ENCODE results near the gene ZNF559. TPM values are rescaled to one million over a fixed set of nuclear protein-coding genes. Genes with fewer than 3 reads are reported as not detected.
"Not testable (repeated sequence)": the region's sequence is repeated elsewhere in the genome, so short reads cannot be mapped to it uniquely, and the experiment has no call there.

Gene ZNF559
- total and polyA plus RNA-seq, 2 donors from 2014 or later: 19.5 to 28.5 TPM

DNA sequence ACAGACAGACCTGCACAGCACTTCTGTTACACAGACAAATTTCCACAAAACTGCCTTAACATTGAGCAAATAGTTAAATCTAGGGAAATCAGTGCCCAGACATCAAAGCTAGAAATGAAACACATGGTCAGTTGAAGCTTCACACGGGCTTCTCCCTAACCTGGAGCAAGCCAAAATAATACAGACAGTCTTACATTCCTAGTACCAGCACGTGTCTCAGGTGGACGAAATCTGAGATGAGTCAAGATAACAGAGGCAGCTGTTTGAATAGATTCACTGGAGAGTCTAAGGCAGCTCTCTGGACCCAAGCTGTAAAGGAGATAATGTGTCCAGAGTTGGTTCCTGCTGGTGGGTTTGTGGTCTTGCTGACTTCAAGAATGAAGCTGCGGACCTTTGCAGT lies 10.2 kb upstream of the ZNF559 start:
- Histone ChIP-seq H3K4me1 (ENCODE audit: control insufficient read depth in 2 of 3, insufficient read depth in 2 of 3, low read depth in 1 of 3, low read length in 3 of 3) (peaks cover 0 to 2% (median under 1%) of the 10 kb centered on the region in 3 donors), H3K36me3 (ENCODE audit: control insufficient read depth in 2 of 3, insufficient read depth in 3 of 3, low read length in 3 of 3) (no peaks in the 10 kb centered on the region), H3K4me3 (ENCODE audit: low read length in 3 of 3) (no peak overlapping the region), H3K27ac (ENCODE audit: low read depth in 2 of 2, low read length in 2 of 2) (no peak overlapping the region), H3K27me3 (ENCODE audit: control insufficient read depth, insufficient read depth, low read length) (no peaks in the 10 kb centered on the region), H3K9me3 (ENCODE audit: control insufficient read depth in 2 of 3, insufficient read depth in 1 of 3, low read length in 3 of 3) (no peaks in the 10 kb centered on the region), H3K9ac (ENCODE audit: low read length in 3 of 3) (no peak overlapping the region)
- FAIRE-seq: no peak
- intact Hi-C loops (cut with DNase I): no loop called here
- DNase-seq: no peak
- TF ChIP-seq, protein P1, sequence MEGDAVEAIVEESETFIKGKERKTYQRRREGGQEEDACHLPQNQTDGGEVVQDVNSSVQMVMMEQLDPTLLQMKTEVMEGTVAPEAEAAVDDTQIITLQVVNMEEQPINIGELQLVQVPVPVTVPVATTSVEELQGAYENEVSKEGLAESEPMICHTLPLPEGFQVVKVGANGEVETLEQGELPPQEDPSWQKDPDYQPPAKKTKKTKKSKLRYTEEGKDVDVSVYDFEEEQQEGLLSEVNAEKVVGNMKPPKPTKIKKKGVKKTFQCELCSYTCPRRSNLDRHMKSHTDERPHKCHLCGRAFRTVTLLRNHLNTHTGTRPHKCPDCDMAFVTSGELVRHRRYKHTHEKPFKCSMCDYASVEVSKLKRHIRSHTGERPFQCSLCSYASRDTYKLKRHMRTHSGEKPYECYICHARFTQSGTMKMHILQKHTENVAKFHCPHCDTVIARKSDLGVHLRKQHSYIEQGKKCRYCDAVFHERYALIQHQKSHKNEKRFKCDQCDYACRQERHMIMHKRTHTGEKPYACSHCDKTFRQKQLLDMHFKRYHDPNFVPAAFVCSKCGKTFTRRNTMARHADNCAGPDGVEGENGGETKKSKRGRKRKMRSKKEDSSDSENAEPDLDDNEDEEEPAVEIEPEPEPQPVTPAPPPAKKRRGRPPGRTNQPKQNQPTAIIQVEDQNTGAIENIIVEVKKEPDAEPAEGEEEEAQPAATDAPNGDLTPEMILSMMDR (IDR thresholded peaks at IDR 0.05; ENCODE audit: borderline replicate concordance, extremely low read depth, insufficient read depth): no peak

DNA sequence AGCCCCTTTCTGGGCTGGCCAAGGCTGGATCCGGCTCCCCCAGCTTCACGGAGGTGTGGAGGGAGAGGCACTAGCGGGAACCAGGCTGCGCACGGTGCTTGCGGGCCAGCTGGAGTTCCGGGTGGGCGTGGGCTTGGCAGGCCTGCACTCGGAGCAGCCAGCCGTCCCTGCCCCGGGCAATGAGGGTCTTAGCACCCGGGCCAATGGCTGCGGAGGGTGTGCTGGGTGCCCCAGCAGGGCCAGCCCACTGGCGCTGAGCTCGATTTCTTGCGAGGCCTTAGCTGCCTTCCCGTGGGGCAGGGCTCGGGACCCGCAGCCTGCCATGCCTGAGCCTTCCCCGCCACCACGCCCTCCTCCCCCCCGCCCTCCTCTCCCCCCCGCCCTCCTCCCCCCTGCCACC lies 2.6 kb upstream of the ZNF559 start:
- peaks cover 0 to 2% (median 0%) of the 10 kb centered on the region in 3 donors for H3K4me1 ChIP-seq (ENCODE audit: control insufficient read depth in 2 of 3, insufficient read depth in 2 of 3, low read depth in 1 of 3, low read length in 3 of 3)
- DNase-seq: peak in 2 of 5 donors; percentile 42 to 70

DNA sequence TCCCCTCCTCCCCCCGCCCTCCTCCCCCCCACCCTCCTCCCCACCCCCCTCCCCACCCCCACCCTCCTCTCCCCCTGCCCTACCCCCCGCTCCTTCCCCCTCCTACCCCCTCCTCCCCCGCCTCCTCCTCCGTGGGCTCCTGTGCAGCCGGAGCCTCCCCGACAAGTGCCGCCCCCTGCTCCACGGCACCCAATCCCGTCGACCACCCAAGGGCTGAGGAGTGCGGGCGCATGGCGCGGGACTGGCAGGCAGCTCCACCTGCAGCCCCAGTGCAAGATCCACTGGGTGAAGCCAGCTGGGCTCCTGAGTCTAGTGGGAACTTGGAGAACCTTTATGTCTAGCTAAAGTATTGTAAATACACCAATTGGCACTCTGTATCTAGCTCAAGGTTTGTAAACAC lies 2.2 kb upstream of the ZNF559 start:
- peak in 1 of 5 donors; percentile 69 for DNase-seq
- H3K36me3 ChIP-seq (ENCODE audit: control insufficient read depth in 2 of 3, insufficient read depth in 3 of 3, low read length in 3 of 3); intact Hi-C loops (cut with DNase I); H3K4me1 ChIP-seq (ENCODE audit: control insufficient read depth in 2 of 3, insufficient read depth in 2 of 3, low read depth in 1 of 3, low read length in 3 of 3); H3K4me3 ChIP-seq (ENCODE audit: low read length in 3 of 3); FAIRE-seq; H3K9ac ChIP-seq (ENCODE audit: low read length in 3 of 3); H3K27me3 ChIP-seq (ENCODE audit: control insufficient read depth, insufficient read depth, low read length); H3K27ac ChIP-seq (ENCODE audit: low read depth in 2 of 2, low read length in 2 of 2): not testable (repeated sequence)
- peaks cover 0 to 14% (median 2%) of the 10 kb centered on the region in 3 donors for H3K9me3 ChIP-seq (ENCODE audit: control insufficient read depth in 2 of 3, insufficient read depth in 1 of 3, low read length in 3 of 3)

More for the DNA sequence above, 2.6 kb upstream of the ZNF559 start:
- H3K4me3 ChIP-seq (ENCODE audit: low read length in 3 of 3): no peak overlapping the region
- FAIRE-seq: no peak
- peaks cover 0 to 14% (median 2%) of the 10 kb centered on the region in 3 donors for H3K9me3 ChIP-seq (ENCODE audit: control insufficient read depth in 2 of 3, insufficient read depth in 1 of 3, low read length in 3 of 3)
- H3K36me3 ChIP-seq (ENCODE audit: control insufficient read depth in 2 of 3, insufficient read depth in 3 of 3, low read length in 3 of 3): no peaks in the 10 kb centered on the region
- TF ChIP-seq, protein P1 (IDR thresholded peaks at IDR 0.05; ENCODE audit: borderline replicate concordance, extremely low read depth, insufficient read depth): no peak
- intact Hi-C loops (cut with DNase I): no loop called here
- no peak overlapping the region for H3K9ac ChIP-seq (ENCODE audit: low read length in 3 of 3)
- H3K27me3 ChIP-seq (ENCODE audit: control insufficient read depth, insufficient read depth, low read length): no peaks in the 10 kb centered on the region
- H3K27ac ChIP-seq (ENCODE audit: low read depth in 2 of 2, low read length in 2 of 2): no peak overlapping the region

DNA sequence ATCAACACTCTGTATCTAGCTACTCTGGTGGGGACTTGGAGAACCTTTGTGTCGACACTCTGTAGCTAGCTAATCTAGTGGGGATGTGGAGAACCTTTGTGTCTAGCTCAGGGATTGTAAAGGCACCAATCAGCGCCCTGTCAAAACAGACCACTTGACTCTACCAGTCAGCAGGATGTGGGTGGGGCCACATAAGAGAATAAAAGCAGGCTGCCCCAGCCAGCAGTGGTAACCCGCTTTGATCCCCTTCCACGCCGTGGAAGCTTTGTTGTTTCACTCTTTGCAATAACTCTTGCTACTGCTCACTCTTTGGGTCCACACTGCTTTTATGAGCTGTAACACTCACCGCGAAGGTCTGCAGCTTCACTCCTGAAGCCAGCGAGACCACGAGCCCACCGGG lies 1.8 kb upstream of the ZNF559 start:
- H3K4me3 ChIP-seq (ENCODE audit: low read length in 3 of 3); H3K27me3 ChIP-seq (ENCODE audit: control insufficient read depth, insufficient read depth, low read length); H3K36me3 ChIP-seq (ENCODE audit: control insufficient read depth in 2 of 3, insufficient read depth in 3 of 3, low read length in 3 of 3); H3K27ac ChIP-seq (ENCODE audit: low read depth in 2 of 2, low read length in 2 of 2); intact Hi-C loops (cut with DNase I); FAIRE-seq; DNase-seq; H3K9ac ChIP-seq (ENCODE audit: low read length in 3 of 3); H3K4me1 ChIP-seq (ENCODE audit: control insufficient read depth in 2 of 3, insufficient read depth in 2 of 3, low read depth in 1 of 3, low read length in 3 of 3): not testable (repeated sequence)
- peaks cover 0 to 14% (median 2%) of the 10 kb centered on the region in 3 donors for H3K9me3 ChIP-seq (ENCODE audit: control insufficient read depth in 2 of 3, insufficient read depth in 1 of 3, low read length in 3 of 3)

All from kidney (tissue), 14 donors.